HEK293 (cell line): Measurements from ENCODE around the gene ARHGDIA.

Experiments used
- CTCF ChIP-seq: fragments of 450-650 bp; formaldehyde crosslinking; IDR thresholded peaks from 2 replicates; pipeline ENCODE4 v1.5.1; 2016; ENCODE audit warnings: missing biosample characterization, missing genetic modification characterization
- HOXA7 ChIP-seq: sonication (generic); formaldehyde crosslinking; IDR thresholded peaks from 2 replicates; pipeline ENCODE4 v1.8.1; 2022; ENCODE audit warnings: missing genetic modification reagents, borderline replicate concordance
- ZBTB10 ChIP-seq: fragments of 450-650 bp; formaldehyde crosslinking; IDR thresholded peaks from 2 replicates; pipeline ENCODE4 v1.5.1; 2016; ENCODE audit warnings: missing biosample characterization, missing genetic modification characterization
- ZNF138 ChIP-seq: fragments of 450-650 bp; formaldehyde crosslinking; IDR thresholded peaks from 2 replicates; pipeline ENCODE4 v1.5.1; 2016; ENCODE audit warnings: missing biosample characterization, missing genetic modification characterization, borderline replicate concordance
- ZNF24 ChIP-seq: fragments of 450-650 bp; formaldehyde crosslinking; IDR thresholded peaks from 2 replicates; pipeline ENCODE4 v1.5.1; 2016; ENCODE audit warnings: missing biosample characterization, missing genetic modification characterization
- ZNF354C ChIP-seq: fragments of 450-650 bp; formaldehyde crosslinking; IDR thresholded peaks from 2 replicates; pipeline ENCODE4 v1.5.1; 2016; ENCODE audit warnings: missing biosample characterization, missing genetic modification characterization, low read depth, borderline replicate concordance
- ZNF785 ChIP-seq: fragments of 450-650 bp; formaldehyde crosslinking; IDR thresholded peaks from 2 replicates; pipeline ENCODE4 v1.5.1; 2016; ENCODE audit warnings: missing biosample characterization, missing genetic modification characterization
- TF ChIP-seq, protein P1 (sequence below): fragments of 450-650 bp; formaldehyde crosslinking; IDR thresholded peaks from 2 replicates; pipeline ENCODE4 v1.5.1; 2016; ENCODE audit warnings: missing biosample characterization, missing genetic modification characterization

- TF ChIP-seq ZNF138 (tag by site-specific recombination) (no peak), ZNF785 (tag by site-specific recombination) (no peak), ZNF24 (tag by site-specific recombination) (no peak), CTCF (no peak), ZBTB10 (tag by site-specific recombination) (no peak), HOXA7 (CRISPR knock-in tag) (no peak), ZNF354C (tag by site-specific recombination) (no peak)
- TF ChIP-seq, protein P1, sequence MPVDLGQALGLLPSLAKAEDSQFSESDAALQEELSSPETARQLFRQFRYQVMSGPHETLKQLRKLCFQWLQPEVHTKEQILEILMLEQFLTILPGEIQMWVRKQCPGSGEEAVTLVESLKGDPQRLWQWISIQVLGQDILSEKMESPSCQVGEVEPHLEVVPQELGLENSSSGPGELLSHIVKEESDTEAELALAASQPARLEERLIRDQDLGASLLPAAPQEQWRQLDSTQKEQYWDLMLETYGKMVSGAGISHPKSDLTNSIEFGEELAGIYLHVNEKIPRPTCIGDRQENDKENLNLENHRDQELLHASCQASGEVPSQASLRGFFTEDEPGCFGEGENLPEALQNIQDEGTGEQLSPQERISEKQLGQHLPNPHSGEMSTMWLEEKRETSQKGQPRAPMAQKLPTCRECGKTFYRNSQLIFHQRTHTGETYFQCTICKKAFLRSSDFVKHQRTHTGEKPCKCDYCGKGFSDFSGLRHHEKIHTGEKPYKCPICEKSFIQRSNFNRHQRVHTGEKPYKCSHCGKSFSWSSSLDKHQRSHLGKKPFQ (tag by site-specific recombination) = no peak
Measured at GRCh38 chr17:81858170-81858966, 12.8 kb downstream of the ARHGDIA start.
